Measurements from ENCODE around the gene TSPAN17. TPM values are rescaled to one million over a fixed set of nuclear protein-coding genes. Genes with fewer than 3 reads are reported as not detected.

Gene TSPAN17
- total and polyA plus RNA-seq, 3 experiments from 2014 or later, result 26.2 to 38.8 (median 37.4) TPM

GRCh38 chr5:176685010-176685409, 37.7 kb downstream of the TSPAN17 start:
- Histone ChIP-seq H3K4me1 (ENCODE audit: insufficient read depth, low read length) (no peaks in the 10 kb centered on the region), H3K27ac (ENCODE audit: low read depth, low read length) (no peak overlapping the region), H3K27me3 (ENCODE audit: insufficient read depth, low read length, poor library complexity, severe bottlenecking) (peaks cover 10% of the 10 kb centered on the region), H3K9me3 (ENCODE audit: low read length) (no peaks in the 10 kb centered on the region), H3K36me3 (ENCODE audit: insufficient read depth, low read length) (no peaks in the 10 kb centered on the region), H3K4me3 (ENCODE audit: low read length) (no peak overlapping the region)
- Mint-ChIP-seq H3K27me3 (peaks cover 38 to 56% of the 10 kb centered on the region in 2 donors), H3K4me3 (no peak overlapping the region), H3K4me1 (no peaks in the 10 kb centered on the region), H3K9me3 (peaks cover 5 to 19% (median 15%) of the 10 kb centered on the region in 5 donors), H3K27ac (no peak overlapping the region), H3K36me3 (peaks cover 0 to 11% (median 3%) of the 10 kb centered on the region in 3 donors)
- POLR2A ChIA-PET, result no interaction called here
- CTCF ChIA-PET, result no interaction called here
- no peak for DNase-seq

GRCh38 chr5:176687247-176687646, 40.0 kb downstream of the TSPAN17 start:
- POLR2A ChIA-PET, result no interaction called here
- CTCF ChIA-PET, result interaction anchor here (1.0 kb wide), 1 partner anchor 26 kb away, joined by 3 read pairs; no protein-coding TSS in a partner anchor
- no peaks in the 10 kb centered on the region for H3K36me3 ChIP-seq (ENCODE audit: insufficient read depth, low read length)
- Mint-ChIP-seq H3K4me3 (no peak overlapping the region), H3K27me3 (peaks cover 36 to 64% of the 10 kb centered on the region in 2 donors), H3K36me3 (peaks cover 0 to 11% (median 3%) of the 10 kb centered on the region in 3 donors), H3K9me3 (peaks cover 5 to 21% (median 15%) of the 10 kb centered on the region in 5 donors), H3K4me1 (no peaks in the 10 kb centered on the region), H3K27ac (no peak overlapping the region)
- DNase-seq, result no peak
- H3K27ac ChIP-seq (ENCODE audit: low read depth, low read length), result no peak overlapping the region
- no peaks in the 10 kb centered on the region for H3K4me1 ChIP-seq (ENCODE audit: insufficient read depth, low read length)
- no peak overlapping the region for H3K4me3 ChIP-seq (ENCODE audit: low read length)
- peaks cover 7% of the 10 kb centered on the region for H3K27me3 ChIP-seq (ENCODE audit: insufficient read depth, low read length, poor library complexity, severe bottlenecking)
- H3K9me3 ChIP-seq (ENCODE audit: low read length), result no peaks in the 10 kb centered on the region

- Mint-ChIP-seq H3K27me3 (peaks cover 30 to 64% of the 10 kb centered on the region in 2 donors), H3K4me1 (no peaks in the 10 kb centered on the region), H3K36me3 (peaks cover 0 to 11% (median 3%) of the 10 kb centered on the region in 3 donors), H3K27ac (no peak overlapping the region), H3K4me3 (no peak overlapping the region), H3K9me3 (peaks cover 5 to 21% (median 15%) of the 10 kb centered on the region in 5 donors)
- Histone ChIP-seq H3K4me1 (ENCODE audit: insufficient read depth, low read length) (no peaks in the 10 kb centered on the region), H3K9me3 (ENCODE audit: low read length) (no peaks in the 10 kb centered on the region), H3K4me3 (ENCODE audit: low read length) (no peak overlapping the region), H3K27ac (ENCODE audit: low read depth, low read length) (no peak overlapping the region), H3K27me3 (ENCODE audit: insufficient read depth, low read length, poor library complexity, severe bottlenecking) (peaks cover 7% of the 10 kb centered on the region), H3K36me3 (ENCODE audit: insufficient read depth, low read length) (no peaks in the 10 kb centered on the region)
- no peak for DNase-seq
- ChIA-PET POLR2A (no interaction called here), CTCF (no interaction called here)
Measured at GRCh38 chr5:176687881-176688280, 40.6 kb downstream of the TSPAN17 start.

GRCh38 chr5:176690911-176691310, 43.6 kb downstream of the TSPAN17 start:
- Histone ChIP-seq H3K4me3 (ENCODE audit: low read length) (no peak overlapping the region), H3K27me3 (ENCODE audit: insufficient read depth, low read length, poor library complexity, severe bottlenecking) (peaks cover 12% of the 10 kb centered on the region), H3K9me3 (ENCODE audit: low read length) (no peaks in the 10 kb centered on the region), H3K4me1 (ENCODE audit: insufficient read depth, low read length) (no peaks in the 10 kb centered on the region), H3K27ac (ENCODE audit: low read depth, low read length) (no peak overlapping the region), H3K36me3 (ENCODE audit: insufficient read depth, low read length) (no peaks in the 10 kb centered on the region)
- H3K9me3 Mint-ChIP-seq, result peaks cover 0 to 6% (median 2%) of the 10 kb centered on the region in 5 donors
- peaks cover 28 to 69% of the 10 kb centered on the region in 2 donors for H3K27me3 Mint-ChIP-seq
- peaks cover 0 to 2% (median under 1%) of the 10 kb centered on the region in 3 donors for H3K36me3 Mint-ChIP-seq
- no peaks in the 10 kb centered on the region for H3K4me1 Mint-ChIP-seq
- no peak overlapping the region for H3K4me3 Mint-ChIP-seq
- no peak for DNase-seq
- POLR2A ChIA-PET, result no interaction called here
- CTCF ChIA-PET, result no interaction called here
- peak overlapping the region in 1 of 8 donors; percentile 11 for H3K27ac Mint-ChIP-seq

GRCh38 chr5:176691524-176691923, 44.2 kb downstream of the TSPAN17 start:
- H3K27me3 ChIP-seq (ENCODE audit: insufficient read depth, low read length, poor library complexity, severe bottlenecking), result peaks cover 12% of the 10 kb centered on the region
- Mint-ChIP-seq H3K4me3 (no peak overlapping the region), H3K4me1 (no peaks in the 10 kb centered on the region), H3K27me3 (peaks cover 28 to 74% of the 10 kb centered on the region in 2 donors), H3K36me3 (no peaks in the 10 kb centered on the region), H3K27ac (no peak overlapping the region), H3K9me3 (peaks cover 0 to 5% (median 0%) of the 10 kb centered on the region in 5 donors)
- H3K27ac ChIP-seq (ENCODE audit: low read depth, low read length), result no peak overlapping the region
- no peak for DNase-seq
- no peaks in the 10 kb centered on the region for H3K36me3 ChIP-seq (ENCODE audit: insufficient read depth, low read length)
- ChIA-PET CTCF (no interaction called here), POLR2A (no interaction called here)
- H3K9me3 ChIP-seq (ENCODE audit: low read length), result no peaks in the 10 kb centered on the region
- H3K4me1 ChIP-seq (ENCODE audit: insufficient read depth, low read length), result no peaks in the 10 kb centered on the region
- no peak overlapping the region for H3K4me3 ChIP-seq (ENCODE audit: low read length)

GRCh38 chr5:176692326-176692725, 45.0 kb downstream of the TSPAN17 start:
- DNase-seq, result no peak
- Histone ChIP-seq H3K27ac (ENCODE audit: low read depth, low read length) (no peak overlapping the region), H3K36me3 (ENCODE audit: insufficient read depth, low read length) (no peaks in the 10 kb centered on the region), H3K27me3 (ENCODE audit: insufficient read depth, low read length, poor library complexity, severe bottlenecking) (peaks cover 12% of the 10 kb centered on the region), H3K4me1 (ENCODE audit: insufficient read depth, low read length) (no peaks in the 10 kb centered on the region), H3K4me3 (ENCODE audit: low read length) (no peak overlapping the region), H3K9me3 (ENCODE audit: low read length) (no peaks in the 10 kb centered on the region)
- Mint-ChIP-seq H3K9me3 (peaks cover 0 to 2% (median 0%) of the 10 kb centered on the region in 5 donors), H3K36me3 (no peaks in the 10 kb centered on the region), H3K4me1 (no peaks in the 10 kb centered on the region), H3K27me3 (peaks cover 31 to 77% of the 10 kb centered on the region in 2 donors), H3K4me3 (no peak overlapping the region), H3K27ac (peak overlapping the region in 1 of 8 donors; percentile 41)
- POLR2A ChIA-PET, result no interaction called here
- CTCF ChIA-PET, result no interaction called here

- no peak overlapping the region for H3K4me3 Mint-ChIP-seq
- Histone ChIP-seq H3K4me3 (ENCODE audit: low read length) (no peak overlapping the region), H3K9me3 (ENCODE audit: low read length) (no peaks in the 10 kb centered on the region), H3K4me1 (ENCODE audit: insufficient read depth, low read length) (no peaks in the 10 kb centered on the region), H3K27me3 (ENCODE audit: insufficient read depth, low read length, poor library complexity, severe bottlenecking) (peaks cover 12% of the 10 kb centered on the region), H3K36me3 (ENCODE audit: insufficient read depth, low read length) (no peaks in the 10 kb centered on the region), H3K27ac (ENCODE audit: low read depth, low read length) (no peak overlapping the region)
- DNase-seq, result no peak
- H3K27me3 Mint-ChIP-seq, result peaks cover 37 to 83% of the 10 kb centered on the region in 2 donors
- H3K36me3 Mint-ChIP-seq, result no peaks in the 10 kb centered on the region
- ChIA-PET CTCF (no interaction called here), POLR2A (no interaction called here)
- H3K4me1 Mint-ChIP-seq, result no peaks in the 10 kb centered on the region
- no peak overlapping the region for H3K27ac Mint-ChIP-seq
- H3K9me3 Mint-ChIP-seq, result peaks cover 0 to 2% (median 0%) of the 10 kb centered on the region in 5 donors
Measured at GRCh38 chr5:176692839-176693476, 45.7 kb downstream of the TSPAN17 start.

GRCh38 chr5:176693477-176693851, 46.2 kb downstream of the TSPAN17 start:
- no peak for DNase-seq
- no peaks in the 10 kb centered on the region for H3K36me3 ChIP-seq (ENCODE audit: insufficient read depth, low read length)
- ChIA-PET CTCF (no interaction called here), POLR2A (no interaction called here)
- H3K4me1 Mint-ChIP-seq, result no peaks in the 10 kb centered on the region
- peaks cover 0 to 2% (median 0%) of the 10 kb centered on the region in 5 donors for H3K9me3 Mint-ChIP-seq
- H3K9me3 ChIP-seq (ENCODE audit: low read length), result no peaks in the 10 kb centered on the region
- H3K27ac ChIP-seq (ENCODE audit: low read depth, low read length), result no peak overlapping the region
- H3K4me3 Mint-ChIP-seq, result no peak overlapping the region
- peaks cover 12% of the 10 kb centered on the region for H3K27me3 ChIP-seq (ENCODE audit: insufficient read depth, low read length, poor library complexity, severe bottlenecking)
- H3K4me1 ChIP-seq (ENCODE audit: insufficient read depth, low read length), result no peaks in the 10 kb centered on the region
- no peak overlapping the region for H3K4me3 ChIP-seq (ENCODE audit: low read length)
- H3K27me3 Mint-ChIP-seq, result peaks cover 38 to 88% of the 10 kb centered on the region in 2 donors
- no peak overlapping the region for H3K27ac Mint-ChIP-seq
- no peaks in the 10 kb centered on the region for H3K36me3 Mint-ChIP-seq
